ENCODE results near the gene PSMA8.

DNA sequence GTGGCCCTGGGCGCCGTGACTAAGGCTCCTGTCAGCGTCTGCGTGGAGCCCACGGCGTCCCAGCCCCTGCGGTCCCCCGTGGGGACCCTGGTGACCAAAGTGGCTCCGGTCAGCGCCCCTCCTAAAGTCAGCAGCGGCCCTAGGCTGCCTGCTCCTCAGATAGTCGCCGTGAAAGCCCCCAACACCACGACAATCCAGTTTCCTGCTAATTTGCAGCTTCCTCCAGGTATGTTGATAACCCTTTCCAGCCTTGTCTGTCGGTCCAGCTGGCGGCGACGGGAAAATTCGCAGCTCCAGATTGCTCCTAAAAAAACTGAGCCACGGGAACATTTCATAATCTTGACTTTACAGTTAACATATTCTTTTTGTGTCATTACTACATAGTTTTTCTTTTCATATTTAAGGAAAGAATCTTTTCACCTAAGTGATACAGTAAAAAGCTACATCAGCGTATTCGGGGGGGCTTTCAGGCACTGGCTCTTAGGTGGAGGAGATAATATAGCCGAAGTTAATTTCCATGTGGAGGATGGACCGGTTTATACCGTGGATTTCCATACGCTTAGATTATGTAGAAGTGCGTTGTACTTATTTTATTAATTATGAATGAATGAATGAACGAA, 93.5 kb downstream of the PSMA8 start:
- TF ChIP-seq, protein P1, sequence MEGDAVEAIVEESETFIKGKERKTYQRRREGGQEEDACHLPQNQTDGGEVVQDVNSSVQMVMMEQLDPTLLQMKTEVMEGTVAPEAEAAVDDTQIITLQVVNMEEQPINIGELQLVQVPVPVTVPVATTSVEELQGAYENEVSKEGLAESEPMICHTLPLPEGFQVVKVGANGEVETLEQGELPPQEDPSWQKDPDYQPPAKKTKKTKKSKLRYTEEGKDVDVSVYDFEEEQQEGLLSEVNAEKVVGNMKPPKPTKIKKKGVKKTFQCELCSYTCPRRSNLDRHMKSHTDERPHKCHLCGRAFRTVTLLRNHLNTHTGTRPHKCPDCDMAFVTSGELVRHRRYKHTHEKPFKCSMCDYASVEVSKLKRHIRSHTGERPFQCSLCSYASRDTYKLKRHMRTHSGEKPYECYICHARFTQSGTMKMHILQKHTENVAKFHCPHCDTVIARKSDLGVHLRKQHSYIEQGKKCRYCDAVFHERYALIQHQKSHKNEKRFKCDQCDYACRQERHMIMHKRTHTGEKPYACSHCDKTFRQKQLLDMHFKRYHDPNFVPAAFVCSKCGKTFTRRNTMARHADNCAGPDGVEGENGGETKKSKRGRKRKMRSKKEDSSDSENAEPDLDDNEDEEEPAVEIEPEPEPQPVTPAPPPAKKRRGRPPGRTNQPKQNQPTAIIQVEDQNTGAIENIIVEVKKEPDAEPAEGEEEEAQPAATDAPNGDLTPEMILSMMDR (IDR thresholded peaks at IDR 0.05): no peak
- TF ChIP-seq POLR2A (IDR thresholded peaks at IDR 0.05) (no peak), EP300 (IDR thresholded peaks at IDR 0.05) (no peak)
